NCI-H146 treated with DMSO at 0.1 percent for 48 hours (cell line): ENCODE measurements around the gene SLC29A1.
A peak's percentile ranks its signal among the peaks of the same experiment; 100 is the strongest.
"Not testable (repeated sequence)": the region's sequence is repeated elsewhere in the genome, so short reads cannot be mapped to it uniquely, and the experiment has no call there.

Experiments
- DNase-seq: peaks from one replicate; lab custom pipeline; 2025; ENCODE audit not compliant: unreplicated experiment; lab: John Stamatoyannopoulos, UW

SLC29A1 gene

GRCh38 chr6:44221291-44221960 lies 2.0 kb upstream of the SLC29A1 start:
- DNase-seq: peak; percentile 21

DNA sequence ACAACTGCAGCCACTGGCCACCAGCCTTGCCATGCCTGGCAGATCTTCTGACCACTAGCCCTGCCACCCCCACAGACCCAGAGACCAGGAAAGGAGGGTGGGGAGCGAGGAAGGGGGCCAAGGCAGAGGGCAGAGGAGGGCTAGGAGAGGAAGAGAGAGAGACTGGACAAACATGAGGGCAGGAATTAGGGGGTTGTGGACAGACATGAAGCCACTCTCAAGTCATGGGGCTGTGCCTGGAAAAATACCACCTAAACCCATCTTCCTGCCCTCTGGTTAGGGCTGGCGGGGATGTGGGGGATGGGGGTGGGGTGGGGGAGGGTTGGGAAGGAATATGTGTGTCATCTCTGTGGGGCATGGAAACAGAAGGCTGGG lies 1.4 kb upstream of the SLC29A1 start:
- DNase-seq: no peak

GRCh38 chr6:44222486-44223318 lies 693 bp upstream of the SLC29A1 start:
- DNase-seq: no peak

DNA sequence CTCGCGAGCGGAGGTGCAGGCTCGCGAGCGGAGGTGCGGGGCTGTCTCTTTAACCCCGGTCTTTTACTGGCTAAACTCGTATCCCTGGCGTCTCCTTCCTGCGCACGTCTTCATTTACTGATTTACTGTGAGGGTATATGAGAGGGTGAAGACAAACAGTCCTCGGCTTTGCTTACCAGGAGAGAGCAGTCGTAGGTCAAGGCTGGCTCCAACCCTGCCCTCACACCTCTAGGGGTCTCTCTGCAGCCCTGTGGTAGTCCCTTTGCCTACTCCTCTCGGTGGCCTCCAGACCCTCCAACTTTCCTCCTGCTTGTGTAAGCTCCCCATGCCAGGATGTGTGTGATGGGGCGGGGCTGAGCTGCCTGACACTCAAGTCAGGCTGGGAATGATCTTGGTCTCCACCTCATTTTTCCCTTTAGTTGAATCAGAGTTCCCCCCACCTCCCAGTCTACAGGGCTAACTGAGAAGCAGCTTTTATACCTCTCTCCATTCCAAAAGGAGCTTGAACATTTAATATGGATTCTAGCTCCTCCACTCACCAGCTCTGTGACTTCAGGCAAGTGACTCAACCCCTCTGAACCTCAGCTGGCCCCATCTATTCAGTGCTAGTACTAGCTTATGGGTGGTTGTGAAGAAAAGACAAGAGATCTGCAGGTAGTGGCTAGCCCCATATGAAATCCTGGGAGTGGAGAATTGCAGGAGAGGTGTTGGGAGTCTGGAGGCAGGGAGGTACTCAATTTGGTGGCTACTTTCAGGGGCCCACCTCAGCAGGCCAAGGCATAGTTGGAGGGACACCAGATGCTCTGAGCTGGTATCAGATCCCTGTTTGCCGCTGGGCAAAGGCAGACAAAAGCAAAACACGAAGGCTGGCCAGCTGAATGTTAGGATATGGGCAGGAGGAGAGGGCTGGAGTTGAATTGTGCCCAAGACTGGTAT lies 902 bp downstream of the SLC29A1 start:
- no peak for DNase-seq

- no peak for DNase-seq
These were observed 1.5 kb downstream of the SLC29A1 start for GRCh38 chr6:44224965-44225305.

GRCh38 chr6:44225579-44226325 lies 2.4 kb downstream of the SLC29A1 start:
- DNase-seq: peak; percentile 96

DNA sequence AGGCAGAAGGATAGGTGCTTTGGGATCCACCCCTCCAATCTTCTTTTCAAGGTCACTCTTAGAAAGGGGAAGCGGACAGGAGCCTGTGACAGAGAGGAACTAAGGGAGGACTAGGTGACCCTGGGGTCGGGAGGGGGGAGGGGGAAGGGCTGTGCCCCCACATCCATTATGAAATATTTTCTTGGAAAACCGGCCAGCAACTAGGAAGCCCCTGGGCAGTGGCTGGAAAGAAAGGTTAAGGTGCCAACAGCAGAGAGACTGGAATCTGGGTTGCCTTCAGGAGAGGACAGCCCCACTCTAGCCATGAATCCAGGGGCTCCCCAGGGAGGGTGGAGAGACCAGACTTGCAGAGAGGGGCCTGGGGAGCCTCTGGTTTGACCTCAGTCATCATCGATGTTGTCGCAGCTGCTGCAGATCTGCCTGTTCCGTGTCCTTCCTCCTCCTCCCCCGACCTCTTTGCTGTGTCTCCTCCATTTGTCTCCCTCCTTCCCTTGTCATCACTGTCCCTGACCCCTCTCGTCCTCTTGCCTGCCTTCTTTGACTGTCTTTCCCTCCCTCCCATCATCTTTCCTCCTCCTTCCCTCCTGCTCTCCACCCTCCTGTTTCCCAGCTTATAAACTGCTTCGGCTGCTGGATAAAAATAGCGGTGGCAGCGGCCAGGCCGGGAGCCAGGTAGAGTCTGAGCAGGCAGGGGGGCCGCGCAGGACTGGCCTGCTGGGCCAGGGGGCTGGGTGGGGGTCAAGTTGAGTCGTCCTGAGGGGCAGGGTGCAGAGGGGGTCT lies 3.2 kb downstream of the SLC29A1 start:
- DNase-seq: no peak

- no peak for DNase-seq
These were observed 3.9 kb downstream of the SLC29A1 start for GRCh38 chr6:44227148-44227793.

DNA sequence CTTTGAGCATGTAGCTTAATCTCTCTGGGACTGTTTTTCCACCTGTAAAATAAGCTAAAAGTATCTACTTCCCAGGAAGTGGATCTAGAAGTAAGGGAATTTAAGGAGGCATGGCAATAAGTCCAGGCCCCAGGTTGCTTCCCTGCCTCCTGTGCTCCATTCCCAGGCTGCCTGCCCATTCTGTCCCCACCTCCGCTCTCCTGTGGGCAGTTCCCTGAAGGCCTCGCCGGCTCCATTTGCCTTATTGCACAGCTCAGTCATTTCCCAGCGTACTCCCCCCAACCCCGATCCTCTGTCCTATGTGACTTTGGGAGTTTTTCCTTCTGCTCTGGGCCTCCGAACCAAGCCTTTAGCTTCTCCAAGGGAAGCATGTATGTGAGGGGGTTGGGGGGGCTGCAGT lies 4.6 kb downstream of the SLC29A1 start:
- DNase-seq: no peak

DNA sequence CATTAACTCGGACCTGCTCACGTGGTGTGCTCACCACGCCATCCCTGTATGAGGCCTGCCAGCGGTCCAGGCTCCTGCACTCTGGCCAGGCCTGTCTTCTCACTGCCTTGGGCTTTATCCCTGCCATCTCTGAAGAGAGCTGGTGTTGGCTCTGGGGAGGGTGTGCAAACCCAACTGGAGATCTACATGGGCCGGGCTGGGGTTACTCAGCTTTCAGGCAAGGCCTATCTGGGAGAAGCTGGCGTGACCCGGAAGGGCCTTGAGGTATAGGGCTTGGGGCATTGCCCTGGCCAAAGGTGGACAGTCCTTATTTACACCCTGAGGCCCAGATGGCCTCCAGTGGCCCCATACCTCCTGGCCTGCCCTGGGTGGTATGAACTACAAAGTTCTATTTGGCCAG lies 5.0 kb downstream of the SLC29A1 start:
- no peak for DNase-seq

- no peak for DNase-seq
These were observed 5.4 kb downstream of the SLC29A1 start for GRCh38 chr6:44228836-44229235.

DNA sequence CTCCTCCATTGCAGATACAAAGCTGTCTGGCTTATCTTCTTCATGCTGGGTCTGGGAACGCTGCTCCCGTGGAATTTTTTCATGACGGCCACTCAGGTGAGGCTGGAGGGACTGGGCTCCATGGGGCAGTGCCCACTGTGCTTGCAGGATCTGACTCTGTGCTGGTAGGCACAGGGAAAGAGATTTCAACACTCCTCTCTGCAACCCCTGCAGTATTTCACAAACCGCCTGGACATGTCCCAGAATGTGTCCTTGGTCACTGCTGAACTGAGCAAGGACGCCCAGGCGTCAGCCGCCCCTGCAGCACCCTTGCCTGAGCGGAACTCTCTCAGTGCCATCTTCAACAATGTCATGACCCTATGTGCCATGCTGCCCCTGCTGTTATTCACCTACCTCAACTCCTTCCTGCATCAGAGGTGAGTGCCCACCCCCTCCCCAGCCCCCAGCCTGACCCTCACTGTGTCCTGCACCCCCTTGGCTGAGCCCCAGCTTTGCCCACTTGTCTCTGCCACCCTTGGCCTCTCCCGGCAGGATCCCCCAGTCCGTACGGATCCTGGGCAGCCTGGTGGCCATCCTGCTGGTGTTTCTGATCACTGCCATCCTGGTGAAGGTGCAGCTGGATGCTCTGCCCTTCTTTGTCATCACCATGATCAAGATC lies 6.1 kb downstream of the SLC29A1 start:
- no peak for DNase-seq

DNA sequence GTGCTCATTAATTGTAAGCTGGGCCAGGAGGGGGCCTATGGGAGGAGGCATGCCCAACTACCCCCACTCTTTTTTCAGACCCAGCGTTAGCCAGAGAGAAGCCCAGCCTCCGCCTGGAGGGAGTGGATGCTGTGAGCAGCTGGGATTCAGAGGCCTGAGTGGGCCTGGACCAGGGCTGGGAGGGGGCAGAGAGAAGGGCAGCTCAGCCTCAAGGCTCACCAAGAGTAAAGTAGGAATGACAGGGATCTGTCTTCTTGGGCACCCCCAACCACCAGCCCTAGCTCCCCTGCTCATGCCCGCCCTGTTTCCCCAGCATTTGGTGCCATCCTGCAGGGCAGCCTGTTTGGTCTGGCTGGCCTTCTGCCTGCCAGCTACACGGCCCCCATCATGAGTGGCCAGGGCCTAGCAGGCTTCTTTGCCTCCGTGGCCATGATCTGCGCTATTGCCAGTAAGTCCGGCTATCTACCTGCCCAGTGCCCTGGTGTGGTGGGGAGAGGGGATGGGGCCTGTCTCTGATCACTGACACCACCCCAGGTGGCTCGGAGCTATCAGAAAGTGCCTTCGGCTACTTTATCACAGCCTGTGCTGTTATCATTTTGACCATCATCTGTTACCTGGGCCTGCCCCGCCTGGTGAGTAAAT lies 6.8 kb downstream of the SLC29A1 start:
- no peak for DNase-seq

GRCh38 chr6:44231426-44231825 lies 8.0 kb downstream of the SLC29A1 start:
- DNase-seq: not testable (repeated sequence)

DNA sequence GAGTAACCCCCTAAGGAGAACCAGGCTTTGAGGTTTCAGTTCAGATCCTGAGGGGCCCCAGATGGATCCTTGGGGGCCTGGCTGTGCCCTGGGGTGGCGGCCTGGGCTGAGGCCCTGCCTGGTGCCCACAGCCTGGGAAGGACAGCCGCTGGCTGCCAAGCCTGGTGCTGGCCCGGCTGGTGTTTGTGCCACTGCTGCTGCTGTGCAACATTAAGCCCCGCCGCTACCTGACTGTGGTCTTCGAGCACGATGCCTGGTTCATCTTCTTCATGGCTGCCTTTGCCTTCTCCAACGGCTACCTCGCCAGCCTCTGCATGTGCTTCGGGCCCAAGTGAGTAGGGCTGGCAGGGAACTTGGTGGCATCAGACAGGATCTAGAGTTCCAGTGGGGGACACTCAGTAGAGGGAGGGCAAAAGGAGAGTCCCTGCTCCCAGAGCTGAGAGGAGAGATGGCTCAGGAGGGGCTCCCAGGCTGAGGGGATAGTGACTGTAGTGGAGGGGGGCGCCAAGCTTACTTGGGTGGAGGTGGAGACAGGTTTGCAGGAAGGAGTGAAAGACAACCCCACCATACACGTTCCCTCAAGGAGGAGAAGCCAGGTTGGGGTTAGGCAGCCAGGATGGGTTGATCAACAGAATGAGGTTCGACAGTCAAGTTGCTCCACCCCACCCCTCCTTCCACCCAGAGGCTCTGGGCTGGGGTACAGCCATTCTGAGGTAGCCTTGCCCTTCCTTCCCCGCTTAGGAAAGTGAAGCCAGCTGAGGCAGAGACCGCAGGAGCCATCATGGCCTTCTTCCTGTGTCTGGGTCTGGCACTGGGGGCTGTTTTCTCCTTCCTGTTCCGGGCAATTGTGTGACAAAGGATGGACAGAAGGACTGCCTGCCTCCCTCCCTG lies 9.5 kb downstream of the SLC29A1 start:
- DNase-seq: no peak

- DNase-seq: no peak
These were observed 10.2 kb downstream of the SLC29A1 start for GRCh38 chr6:44233567-44234100.
